Activated CD8-positive, alpha-beta memory T cell treated with anti-CD3 and anti-CD28 coated beads, Interleukin-2, amount 50 U/mL, for 48 hours (primary cell): ENCODE results near the gene EPB41L4A.

Experiments
- DNase-seq: peaks from one replicate; pipeline ENCODE4 v3.0.0-alpha.2; 2020

Gene EPB41L4A

GRCh38 chr5:112306956-112307355 is 112.1 kb downstream of the EPB41L4A start:
- DNase-seq = no peak

- no peak for DNase-seq
Measured at GRCh38 chr5:112304743-112305142, 114.3 kb downstream of the EPB41L4A start.

- DNase-seq = no peak
Measured at GRCh38 chr5:112303685-112304084, 115.4 kb downstream of the EPB41L4A start.

DNA sequence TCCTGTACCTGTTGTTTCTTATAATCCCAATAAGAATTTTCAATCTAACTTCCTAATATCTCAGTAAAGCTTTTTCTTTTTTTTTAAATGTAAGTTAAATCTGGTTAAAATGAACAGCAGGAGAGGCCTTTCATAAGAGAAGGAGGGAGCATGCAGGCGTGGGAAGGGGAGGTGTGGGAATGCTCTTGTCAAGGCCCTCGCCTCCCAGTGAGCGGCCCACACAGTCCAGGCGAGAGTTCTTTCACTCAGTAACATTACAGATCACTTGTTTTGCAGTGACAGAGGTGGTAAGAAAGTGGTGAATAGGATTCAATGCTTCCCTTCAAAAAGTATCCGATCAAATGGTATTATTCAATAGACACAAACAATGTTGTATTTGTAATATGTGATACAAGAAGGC is 125.0 kb downstream of the EPB41L4A start:
- no peak for DNase-seq

DNA sequence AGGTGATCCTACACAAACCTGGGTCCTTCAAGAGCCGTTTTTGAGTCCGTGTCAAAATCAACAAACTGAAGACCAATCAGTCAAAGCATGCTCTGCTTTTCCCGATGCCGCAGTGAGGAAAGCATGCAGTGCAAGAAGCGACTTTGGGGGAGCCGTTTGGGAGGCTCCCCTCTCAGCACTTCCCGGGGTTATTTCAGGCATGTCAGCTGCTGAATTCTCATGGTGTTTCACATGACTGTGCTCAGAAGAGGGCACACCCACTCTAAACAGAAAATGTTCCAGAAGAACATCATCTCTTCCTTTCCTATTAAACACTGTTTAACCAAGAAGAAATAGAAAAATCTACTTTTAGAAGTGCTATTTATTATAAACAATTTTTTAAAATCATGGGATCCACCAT is 125.5 kb downstream of the EPB41L4A start:
- DNase-seq = no peak

DNA sequence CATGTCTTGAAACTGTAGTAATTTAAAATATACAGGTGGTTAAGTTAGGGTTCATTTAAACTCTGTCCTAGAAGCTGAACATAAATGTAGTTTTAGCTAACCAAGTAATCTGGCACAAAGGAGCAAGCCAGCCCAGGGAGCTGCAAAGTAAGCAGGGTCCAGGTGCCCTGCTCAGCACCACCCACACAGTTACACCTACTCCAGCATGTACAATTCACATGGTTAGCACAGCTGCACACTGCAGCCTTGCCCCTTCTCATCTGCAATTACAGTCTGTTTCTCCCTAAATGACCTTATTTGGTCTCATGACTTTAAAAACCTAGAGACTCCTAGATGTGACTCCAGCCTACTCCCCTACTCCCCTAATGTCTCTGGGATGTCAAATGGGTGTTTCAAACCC is 128.4 kb downstream of the EPB41L4A start:
- no peak for DNase-seq

DNA sequence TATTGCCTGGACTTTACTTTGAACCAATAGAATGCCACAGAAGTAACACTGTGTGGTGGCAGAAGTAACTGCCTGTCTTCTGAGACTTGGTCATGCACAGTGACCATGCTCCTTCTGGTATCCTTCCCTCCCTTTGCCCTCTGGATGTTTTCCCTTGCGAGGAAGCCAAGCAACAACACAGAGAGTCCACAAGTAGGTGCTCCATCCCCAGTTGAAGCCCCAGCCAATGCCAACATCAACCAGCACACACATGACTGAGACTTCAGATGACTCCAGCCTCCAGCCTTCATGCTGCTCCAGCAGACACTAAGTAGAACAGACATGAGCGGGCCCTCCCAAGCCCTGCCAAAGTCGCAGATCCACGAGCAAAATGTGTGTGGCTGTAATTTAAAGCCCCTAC is 129.6 kb downstream of the EPB41L4A start:
- no peak for DNase-seq

GRCh38 chr5:112283943-112284929 is 134.8 kb downstream of the EPB41L4A start:
- DNase-seq = no peak

DNA sequence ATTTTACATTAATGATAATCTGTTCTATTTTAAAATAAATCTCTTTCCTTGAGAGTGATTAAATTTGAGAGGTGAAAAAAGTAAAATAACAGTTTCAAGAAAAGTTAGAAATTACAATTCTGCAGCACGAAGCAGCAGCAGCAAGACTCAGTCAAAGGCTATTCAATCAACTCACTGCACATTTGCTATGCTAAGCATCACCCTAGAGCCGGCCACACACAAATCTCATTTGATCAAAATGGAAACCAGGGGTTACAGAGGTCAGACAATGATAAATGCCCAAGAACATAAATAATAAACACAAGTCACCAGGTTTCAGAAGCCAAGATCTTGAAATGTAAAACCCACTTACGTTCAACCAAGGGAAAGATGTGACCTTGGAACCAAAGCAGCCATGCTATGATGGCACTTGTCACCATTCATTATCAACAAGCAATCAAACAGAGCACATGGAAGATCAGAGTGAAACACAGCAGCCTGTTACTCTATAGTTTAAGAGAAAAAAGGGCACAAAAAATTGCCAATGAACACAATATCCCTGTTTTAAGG is 136.0 kb downstream of the EPB41L4A start:
- no peak for DNase-seq

GRCh38 chr5:112279082-112279481 is 140.0 kb downstream of the EPB41L4A start:
- no peak for DNase-seq

DNA sequence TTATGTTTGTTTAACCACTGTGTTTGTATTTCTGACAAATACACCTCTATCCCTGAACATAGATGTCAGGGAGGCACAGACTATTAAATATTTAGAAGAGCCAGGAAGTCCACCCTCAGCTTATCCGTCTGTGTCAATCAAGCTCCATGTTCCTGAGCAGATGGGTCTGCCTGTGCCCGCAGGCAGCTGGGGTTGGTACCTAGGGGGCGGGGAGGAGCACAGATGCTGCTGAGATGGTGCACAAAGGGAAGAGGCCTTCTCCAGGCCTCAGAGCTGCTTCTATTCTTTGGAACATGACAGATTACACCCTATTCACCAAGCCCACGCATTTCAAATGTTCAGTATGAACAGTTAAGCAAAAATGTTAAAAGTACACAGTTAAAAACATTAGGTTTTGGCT is 142.1 kb downstream of the EPB41L4A start:
- no peak for DNase-seq

DNA sequence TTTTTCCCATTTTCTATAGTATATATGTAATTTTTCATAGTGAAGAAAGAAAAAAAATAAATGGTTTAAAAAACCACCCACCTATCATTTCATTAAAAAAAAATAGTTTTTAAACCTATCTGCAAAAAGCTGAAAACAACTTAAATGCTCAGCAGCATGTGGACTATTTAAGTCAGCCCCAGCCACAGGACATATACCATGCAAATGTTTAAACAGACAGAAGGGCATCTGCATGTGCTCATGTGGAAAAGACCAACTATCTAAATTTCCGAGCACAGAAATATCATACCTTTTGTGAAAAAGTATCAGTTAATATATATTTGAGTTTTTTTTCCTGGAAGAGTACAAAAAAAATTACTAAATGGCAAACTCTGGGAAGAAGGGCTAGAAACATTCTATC is 143.4 kb downstream of the EPB41L4A start:
- DNase-seq = no peak

GRCh38 chr5:112270299-112271293 is 148.5 kb downstream of the EPB41L4A start:
- no peak for DNase-seq

GRCh38 chr5:112267231-112267630 is 151.8 kb downstream of the EPB41L4A start:
- no peak for DNase-seq

GRCh38 chr5:112264666-112265065 is 154.4 kb downstream of the EPB41L4A start:
- no peak for DNase-seq

DNA sequence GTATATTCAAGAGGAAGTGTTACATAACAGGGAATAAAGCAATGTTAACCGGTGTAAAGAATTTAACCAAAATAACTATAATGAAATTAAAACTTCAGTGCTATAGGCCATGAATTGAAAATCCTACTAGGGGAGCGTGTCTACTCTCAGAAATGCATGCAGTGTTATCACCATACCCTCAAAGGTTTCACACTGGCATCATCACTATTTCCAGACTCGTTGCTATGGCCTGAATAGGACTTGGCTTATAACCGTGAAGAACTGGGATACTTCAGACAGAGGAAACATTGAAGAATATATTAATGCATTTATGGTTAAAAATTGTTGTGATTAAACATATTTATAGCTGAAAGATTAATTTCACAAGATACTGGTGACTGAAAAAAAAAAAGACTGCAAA is 154.9 kb downstream of the EPB41L4A start:
- DNase-seq = no peak

DNA sequence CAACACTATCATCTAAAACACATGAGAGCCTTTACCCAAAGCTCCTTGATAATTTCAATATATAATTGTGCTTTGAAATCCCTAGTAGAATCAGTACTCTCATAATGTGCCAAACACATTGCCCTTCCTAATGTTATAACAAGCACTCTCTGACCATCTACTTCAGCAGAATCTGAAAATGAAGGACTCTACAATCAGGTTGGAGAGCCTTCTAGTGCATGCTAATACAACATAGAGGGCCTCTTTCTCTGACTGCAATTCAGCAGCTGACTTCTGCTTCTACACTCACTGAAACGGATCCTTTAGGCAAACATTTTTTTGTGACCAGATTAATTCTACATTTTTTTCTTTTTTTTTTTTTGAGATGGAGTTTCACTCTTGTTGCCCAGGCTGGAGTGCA is 155.6 kb downstream of the EPB41L4A start:
- DNase-seq = no peak

DNA sequence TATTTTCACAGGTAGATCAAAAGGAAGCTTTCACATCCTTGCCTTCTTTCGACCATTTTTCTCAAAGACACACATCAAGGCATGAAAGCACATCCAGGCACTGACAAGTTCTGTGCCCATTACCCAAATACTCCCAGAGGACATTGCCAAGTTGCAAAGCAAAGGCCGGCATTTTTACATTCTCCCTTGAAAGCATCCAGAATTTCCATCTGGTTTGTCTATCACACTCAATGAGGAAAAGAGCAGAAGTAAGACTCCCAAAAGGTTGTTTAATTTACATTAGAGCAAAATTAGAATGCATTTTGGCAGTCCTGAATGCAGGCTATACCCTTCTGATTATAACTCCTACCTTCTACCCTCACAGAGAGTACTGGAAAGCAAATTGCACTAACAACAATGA is 160.5 kb downstream of the EPB41L4A start:
- no peak for DNase-seq

DNA sequence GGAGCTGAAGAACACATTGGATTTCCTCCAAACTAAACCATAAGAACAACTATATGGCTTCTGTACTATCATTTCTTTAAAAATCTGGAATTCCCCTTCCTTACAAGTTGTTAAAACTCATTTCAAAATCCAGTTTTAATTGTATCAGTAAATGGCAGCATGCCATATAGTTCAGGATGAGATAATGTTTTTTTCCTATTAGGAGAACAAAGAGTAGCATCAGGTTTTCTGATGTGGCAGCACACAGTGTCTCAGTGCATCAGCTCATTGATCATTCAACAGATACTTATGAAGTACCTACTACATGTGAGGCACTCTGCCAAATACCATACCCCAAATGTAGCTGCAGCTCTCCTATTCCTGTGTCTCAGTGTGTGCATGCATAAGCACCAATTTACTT is 161.1 kb downstream of the EPB41L4A start:
- DNase-seq = no peak

GRCh38 chr5:112257005-112257404 is 162.1 kb downstream of the EPB41L4A start:
- DNase-seq = no peak

GRCh38 chr5:112254303-112254702 is 164.8 kb downstream of the EPB41L4A start:
- DNase-seq = no peak

GRCh38 chr5:112253478-112254250 is 165.4 kb downstream of the EPB41L4A start:
- DNase-seq = no peak
